Measurements from ENCODE around the gene SRP54. TPM values are rescaled to one million over a fixed set of nuclear protein-coding genes. Genes with fewer than 3 reads are reported as not detected.

The SRP54 gene
- total and polyA plus RNA-seq, 2 of the 13 experiments (the other 11 are each of a cell fraction or from before 2014, with no cell fraction given), result 42.2 to 207 TPM

GRCh38 chr14:34980337-34980900, 2.4 kb upstream of the SRP54 start (continued):
- no peak for TF ChIP-seq NFIC (IDR thresholded peaks at IDR 0.05; ENCODE audit: low read length)
- TF ChIP-seq ZSCAN31 (CRISPR knock-in tag; IDR thresholded peaks at IDR 0.05; ENCODE audit: low read depth), result peak; percentile 16; the same call in 1 of the 2 replicates
- TF ChIP-seq NFE2 (CRISPR knock-in tag; IDR thresholded peaks at IDR 0.05), result no peak
- TF ChIP-seq, protein P1, sequence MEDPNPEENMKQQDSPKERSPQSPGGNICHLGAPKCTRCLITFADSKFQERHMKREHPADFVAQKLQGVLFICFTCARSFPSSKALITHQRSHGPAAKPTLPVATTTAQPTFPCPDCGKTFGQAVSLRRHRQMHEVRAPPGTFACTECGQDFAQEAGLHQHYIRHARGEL (CRISPR knock-in tag; IDR thresholded peaks at IDR 0.05), result no peak; the same call in 1 of the 2 replicates
- no peak for TF ChIP-seq MED13 (CRISPR knock-in tag; IDR thresholded peaks at IDR 0.05)
- 0 out of 2 replicates have a peak, but pooled peaks have one; percentile 55 for TF ChIP-seq ZNF367 (CRISPR knock-in tag; IDR thresholded peaks at IDR 0.05; ENCODE audit: borderline replicate concordance)
- TF ChIP-seq WIZ (CRISPR knock-in tag; IDR thresholded peaks at IDR 0.05), result no peak
- TF ChIP-seq FLYWCH1 (CRISPR knock-in tag; IDR thresholded peaks at IDR 0.05), result no peak
- TF ChIP-seq HMG20A (CRISPR knock-in tag; IDR thresholded peaks at IDR 0.05; ENCODE audit: borderline replicate concordance), result no peak
- no peak for TF ChIP-seq CBX1 (IDR thresholded peaks at IDR 0.05; ENCODE audit: low read depth)
- TF ChIP-seq ZBTB8A (CRISPR knock-in tag; IDR thresholded peaks at IDR 0.05; ENCODE audit: borderline replicate concordance, low read depth), result no peak
- TF ChIP-seq, protein P2, sequence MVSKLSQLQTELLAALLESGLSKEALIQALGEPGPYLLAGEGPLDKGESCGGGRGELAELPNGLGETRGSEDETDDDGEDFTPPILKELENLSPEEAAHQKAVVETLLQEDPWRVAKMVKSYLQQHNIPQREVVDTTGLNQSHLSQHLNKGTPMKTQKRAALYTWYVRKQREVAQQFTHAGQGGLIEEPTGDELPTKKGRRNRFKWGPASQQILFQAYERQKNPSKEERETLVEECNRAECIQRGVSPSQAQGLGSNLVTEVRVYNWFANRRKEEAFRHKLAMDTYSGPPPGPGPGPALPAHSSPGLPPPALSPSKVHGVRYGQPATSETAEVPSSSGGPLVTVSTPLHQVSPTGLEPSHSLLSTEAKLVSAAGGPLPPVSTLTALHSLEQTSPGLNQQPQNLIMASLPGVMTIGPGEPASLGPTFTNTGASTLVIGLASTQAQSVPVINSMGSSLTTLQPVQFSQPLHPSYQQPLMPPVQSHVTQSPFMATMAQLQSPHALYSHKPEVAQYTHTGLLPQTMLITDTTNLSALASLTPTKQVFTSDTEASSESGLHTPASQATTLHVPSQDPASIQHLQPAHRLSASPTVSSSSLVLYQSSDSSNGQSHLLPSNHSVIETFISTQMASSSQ (IDR thresholded peaks at IDR 0.05; ENCODE audit: low read depth), result no peak
- TF ChIP-seq, protein P2 (CRISPR knock-in tag; IDR thresholded peaks at IDR 0.05; ENCODE audit: borderline replicate concordance), result no peak
- TF ChIP-seq SNAPC2 (CRISPR knock-in tag; IDR thresholded peaks at IDR 0.05), result no peak
- no peak for TF ChIP-seq ESRRA (CRISPR knock-in tag; IDR thresholded peaks at IDR 0.05; ENCODE audit: low read depth)
- no peak for TF ChIP-seq ZNF264 (CRISPR knock-in tag; IDR thresholded peaks at IDR 0.05)
- no peak for TF ChIP-seq PCBP1 (IDR thresholded peaks at IDR 0.05; ENCODE audit: borderline replicate concordance, low read depth, low read length)
- TF ChIP-seq, protein P3, sequence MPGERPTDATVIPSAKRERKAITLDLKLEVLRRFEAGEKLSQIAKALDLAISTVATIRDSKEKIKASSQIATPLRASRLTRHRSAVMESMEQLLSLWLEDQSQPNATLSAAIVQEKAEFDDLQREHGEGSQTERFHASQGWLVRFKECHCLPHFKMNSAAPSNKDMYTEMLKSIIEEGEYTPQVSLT (CRISPR knock-in tag; IDR thresholded peaks at IDR 0.05; ENCODE audit: borderline replicate concordance, low read depth), result 0 out of 2 replicates have a peak, but pooled peaks have one; percentile 52
- peak; percentile 75 for TF ChIP-seq PRPF4 (IDR thresholded peaks at IDR 0.05; ENCODE audit: low read depth, low read length, poor library complexity, severe bottlenecking)
- no peak for TF ChIP-seq FOXA3 (CRISPR knock-in tag; IDR thresholded peaks at IDR 0.05)
- no peak for TF ChIP-seq ZFP36L2 (CRISPR knock-in tag; IDR thresholded peaks at IDR 0.05)
- no peak for TF ChIP-seq ZNF263 (CRISPR knock-in tag; IDR thresholded peaks at IDR 0.05)
- no peak for TF ChIP-seq GABPB1 (CRISPR knock-in tag; IDR thresholded peaks at IDR 0.05)
- no peak for TF ChIP-seq MED8 (CRISPR knock-in tag; IDR thresholded peaks at IDR 0.05; ENCODE audit: insufficient replicate concordance)
- TF ChIP-seq ZNF850 (CRISPR knock-in tag; conservative IDR thresholded peaks at IDR 0.05), result no peak
- TF ChIP-seq FOXC1 (CRISPR knock-in tag; IDR thresholded peaks at IDR 0.05; ENCODE audit: borderline replicate concordance), result no peak
- TF ChIP-seq ZFP36L1 (CRISPR knock-in tag; IDR thresholded peaks at IDR 0.05), result no peak
- TF ChIP-seq HES4 (CRISPR knock-in tag; IDR thresholded peaks at IDR 0.05; ENCODE audit: borderline replicate concordance), result no peak
- no peak for TF ChIP-seq ZNF496 (CRISPR knock-in tag; IDR thresholded peaks at IDR 0.05; ENCODE audit: insufficient replicate concordance)
